ENCODE data around the gene AFF3.

GRCh38 chr2:99863236-99863902, 279.0 kb downstream of the AFF3 start:
- no peak for TF ChIP-seq FOS (IDR thresholded peaks at IDR 0.05; ENCODE audit: low read depth, low read length)
- TF ChIP-seq CTCF (conservative IDR thresholded peaks at IDR 0.05; ENCODE audit: low read depth, low read length), result no peak
- TF ChIP-seq POLR2A (IDR thresholded peaks at IDR 0.05; ENCODE audit: low read depth, low read length), result no peak
- no peak for TF ChIP-seq BHLHE40 (IDR thresholded peaks at IDR 0.05; ENCODE audit: low read depth, low read length)
- TF ChIP-seq MAZ (IDR thresholded peaks at IDR 0.05; ENCODE audit: borderline replicate concordance, low read depth, low read length), result no peak

All from IMR-90 (cell line).